ENCODE measurements around the gene LRGUK. TPM values are rescaled to one million over a fixed set of nuclear protein-coding genes. Genes with fewer than 3 reads are reported as not detected.

LRGUK gene
- polyA plus RNA-seq, 6 donors from 2014 or later: not detected

GRCh38 chr7:134246347-134246746 lies 119.2 kb downstream of the LRGUK start:
- Mint-ChIP-seq H3K27ac (no peak overlapping the region), H3K27me3 (peaks cover 0 to 9% (median 4%) of the 10 kb centered on the region in 3 donors), H3K4me3 (no peak overlapping the region), H3K4me1 (no peaks in the 10 kb centered on the region), H3K36me3 (no peaks in the 10 kb centered on the region), H3K9me3 (peaks cover 0 to 17% (median 8%) of the 10 kb centered on the region in 7 donors)
- no peak for DNase-seq
- no peak for ATAC-seq (ENCODE audit: low read depth in 2 of 2)

DNA sequence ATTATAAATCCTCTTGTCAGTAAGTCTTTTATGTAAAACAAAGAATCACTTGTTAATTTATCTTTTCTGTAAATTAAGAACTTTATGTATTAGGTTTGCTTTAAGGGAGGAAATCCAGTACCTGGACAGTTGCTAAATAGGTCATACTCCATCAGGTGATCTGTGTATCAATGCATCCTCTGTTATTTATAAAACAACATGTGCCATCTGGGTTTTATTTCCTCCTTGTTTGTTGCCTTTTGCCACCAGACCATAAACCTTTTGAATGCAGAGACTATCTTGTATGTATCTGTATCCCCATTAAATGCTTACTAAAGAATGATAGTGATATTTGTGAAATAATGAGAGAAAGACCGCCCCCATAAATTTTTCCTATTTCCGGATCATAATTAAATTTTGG lies 119.6 kb downstream of the LRGUK start:
- Mint-ChIP-seq H3K4me1 (no peaks in the 10 kb centered on the region), H3K9me3 (peaks cover 0 to 13% (median 6%) of the 10 kb centered on the region in 7 donors), H3K27ac (no peak overlapping the region), H3K27me3 (peaks cover 0 to 9% (median 4%) of the 10 kb centered on the region in 3 donors), H3K4me3 (no peak overlapping the region), H3K36me3 (no peaks in the 10 kb centered on the region)
- no peak for ATAC-seq (ENCODE audit: low read depth in 2 of 2)
- no peak for DNase-seq

DNA sequence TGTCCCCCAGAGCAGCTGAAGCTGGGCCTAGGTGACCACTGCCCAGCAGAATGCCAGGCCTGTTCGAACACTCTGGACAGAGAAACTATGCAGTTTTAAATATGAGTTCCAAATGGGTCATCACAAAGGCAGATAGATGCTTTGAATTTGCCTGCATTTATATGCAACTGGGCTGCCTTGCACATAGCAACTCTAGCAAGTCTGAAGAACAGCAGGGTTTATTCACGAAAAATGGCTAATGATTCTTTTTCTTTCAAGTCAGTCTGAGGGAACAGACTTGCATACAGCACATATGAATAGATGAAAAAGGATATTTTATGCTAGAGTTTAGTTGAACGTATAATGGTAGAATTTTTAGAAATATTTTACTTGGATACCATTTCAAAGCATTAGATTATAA lies 121.1 kb downstream of the LRGUK start:
- Mint-ChIP-seq H3K4me1 (no peaks in the 10 kb centered on the region), H3K4me3 (no peak overlapping the region), H3K36me3 (no peaks in the 10 kb centered on the region), H3K9me3 (peaks cover 0 to 7% (median 5%) of the 10 kb centered on the region in 7 donors), H3K27me3 (peaks cover 0 to 9% (median 4%) of the 10 kb centered on the region in 3 donors), H3K27ac (no peak overlapping the region)
- DNase-seq (no peak), ATAC-seq (ENCODE audit: low read depth in 2 of 2) (no peak)

GRCh38 chr7:134254311-134254710 lies 127.2 kb downstream of the LRGUK start:
- H3K4me1 Mint-ChIP-seq: no peaks in the 10 kb centered on the region
- H3K4me3 Mint-ChIP-seq: no peak overlapping the region
- H3K27ac Mint-ChIP-seq: no peak overlapping the region
- H3K27me3 Mint-ChIP-seq: peaks cover 5 to 13% (median 9%) of the 10 kb centered on the region in 3 donors
- ATAC-seq (ENCODE audit: low read depth in 2 of 2): no peak
- H3K9me3 Mint-ChIP-seq: peaks cover 0 to 5% (median 3%) of the 10 kb centered on the region in 7 donors
- DNase-seq: no peak
- H3K36me3 Mint-ChIP-seq: peaks cover 0 to 7% of the 10 kb centered on the region in 2 donors

GRCh38 chr7:134255814-134256213 lies 128.7 kb downstream of the LRGUK start:
- H3K27me3 Mint-ChIP-seq: peaks cover 6 to 8% (median 7%) of the 10 kb centered on the region in 3 donors
- ATAC-seq (ENCODE audit: low read depth in 2 of 2) (no peak), DNase-seq (no peak)
- H3K4me3 Mint-ChIP-seq: no peak overlapping the region
- H3K4me1 Mint-ChIP-seq: no peaks in the 10 kb centered on the region
- peaks cover 0 to 7% of the 10 kb centered on the region in 2 donors for H3K36me3 Mint-ChIP-seq
- no peak overlapping the region for H3K27ac Mint-ChIP-seq
- H3K9me3 Mint-ChIP-seq: peaks cover 0 to 5% (median 3%) of the 10 kb centered on the region in 7 donors

- ATAC-seq (ENCODE audit: low read depth in 2 of 2): no peak
- Mint-ChIP-seq H3K36me3 (peaks cover 0 to 9% of the 10 kb centered on the region in 2 donors), H3K27ac (no peak overlapping the region), H3K4me1 (no peaks in the 10 kb centered on the region), H3K27me3 (peaks cover 0 to 13% (median 8%) of the 10 kb centered on the region in 3 donors), H3K9me3 (peaks cover 8 to 21% (median 12%) of the 10 kb centered on the region in 7 donors), H3K4me3 (no peak overlapping the region)
- DNase-seq: no peak
Observed at GRCh38 chr7:134262322-134262721, 135.2 kb downstream of the LRGUK start.

GRCh38 chr7:134276951-134277350 lies 149.8 kb downstream of the LRGUK start:
- H3K27ac Mint-ChIP-seq: no peak overlapping the region

GRCh38 chr7:134278502-134279153 lies 151.5 kb downstream of the LRGUK start:
- DNase-seq (no peak), ATAC-seq (ENCODE audit: low read depth in 2 of 2) (no peak)
- Mint-ChIP-seq H3K4me3 (no peak overlapping the region), H3K27ac (peak overlapping the region in 1 of 6 donors; percentile 39), H3K27me3 (peaks cover 37 to 70% (median 60%) of the 10 kb centered on the region in 3 donors), H3K36me3 (no peaks in the 10 kb centered on the region), H3K4me1 (no peaks in the 10 kb centered on the region), H3K9me3 (peaks cover 0 to 3% (median 0%) of the 10 kb centered on the region in 7 donors)

More at GRCh38 chr7:134276951-134277350, 149.8 kb downstream of the LRGUK start:
- no peaks in the 10 kb centered on the region for H3K4me1 Mint-ChIP-seq
- ATAC-seq (ENCODE audit: low read depth in 2 of 2) (no peak), DNase-seq (no peak)
- H3K36me3 Mint-ChIP-seq: no peaks in the 10 kb centered on the region
- peaks cover 0 to 3% (median 0%) of the 10 kb centered on the region in 7 donors for H3K9me3 Mint-ChIP-seq
- peaks cover 38 to 66% (median 62%) of the 10 kb centered on the region in 3 donors for H3K27me3 Mint-ChIP-seq
- H3K4me3 Mint-ChIP-seq: no peak overlapping the region

GRCh38 chr7:134279336-134279735 lies 152.2 kb downstream of the LRGUK start:
- Mint-ChIP-seq H3K27me3 (peaks cover 42 to 74% (median 66%) of the 10 kb centered on the region in 3 donors), H3K4me3 (no peak overlapping the region)
- no peak for DNase-seq

DNA sequence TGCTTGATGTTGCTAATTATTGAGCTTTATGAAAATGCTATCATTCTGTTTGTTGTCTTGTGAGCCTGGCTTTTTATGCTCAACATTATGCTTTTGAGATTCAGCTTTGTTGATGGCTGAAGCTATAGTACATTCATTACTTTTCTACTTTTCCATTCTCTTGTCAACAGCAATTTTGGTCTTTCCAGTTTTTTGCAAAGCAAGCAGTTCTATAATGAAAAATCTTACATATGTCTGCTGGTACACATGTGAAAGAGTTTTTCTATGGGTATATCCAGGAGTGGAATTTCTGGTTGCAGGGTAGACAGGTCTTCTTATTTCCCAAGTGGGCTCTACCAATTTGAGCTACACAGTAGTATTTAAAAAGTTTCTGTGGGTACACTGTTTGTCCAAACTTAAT lies 152.8 kb downstream of the LRGUK start:
- Mint-ChIP-seq H3K4me3 (no peak overlapping the region), H3K4me1 (no peaks in the 10 kb centered on the region), H3K9me3 (peaks cover 0 to 3% (median 0%) of the 10 kb centered on the region in 7 donors), H3K36me3 (no peaks in the 10 kb centered on the region), H3K27ac (no peak overlapping the region), H3K27me3 (peaks cover 42 to 72% (median 65%) of the 10 kb centered on the region in 3 donors)
- ATAC-seq (ENCODE audit: low read depth in 2 of 2): no peak
- no peak for DNase-seq

More at GRCh38 chr7:134279336-134279735, 152.2 kb downstream of the LRGUK start:
- H3K36me3 Mint-ChIP-seq: no peaks in the 10 kb centered on the region
- peaks cover 0 to 3% (median 0%) of the 10 kb centered on the region in 7 donors for H3K9me3 Mint-ChIP-seq
- H3K27ac Mint-ChIP-seq: no peak overlapping the region
- no peak for ATAC-seq (ENCODE audit: low read depth in 2 of 2)
- no peaks in the 10 kb centered on the region for H3K4me1 Mint-ChIP-seq

- Mint-ChIP-seq H3K36me3 (no peaks in the 10 kb centered on the region), H3K4me3 (no peak overlapping the region), H3K9me3 (no peaks in the 10 kb centered on the region), H3K4me1 (no peaks in the 10 kb centered on the region), H3K27ac (no peak overlapping the region), H3K27me3 (peaks cover 42 to 67% (median 59%) of the 10 kb centered on the region in 3 donors)
- no peak for DNase-seq
- ATAC-seq (ENCODE audit: low read depth in 2 of 2): no peak
Observed at GRCh38 chr7:134280508-134280907, 153.4 kb downstream of the LRGUK start.

DNA sequence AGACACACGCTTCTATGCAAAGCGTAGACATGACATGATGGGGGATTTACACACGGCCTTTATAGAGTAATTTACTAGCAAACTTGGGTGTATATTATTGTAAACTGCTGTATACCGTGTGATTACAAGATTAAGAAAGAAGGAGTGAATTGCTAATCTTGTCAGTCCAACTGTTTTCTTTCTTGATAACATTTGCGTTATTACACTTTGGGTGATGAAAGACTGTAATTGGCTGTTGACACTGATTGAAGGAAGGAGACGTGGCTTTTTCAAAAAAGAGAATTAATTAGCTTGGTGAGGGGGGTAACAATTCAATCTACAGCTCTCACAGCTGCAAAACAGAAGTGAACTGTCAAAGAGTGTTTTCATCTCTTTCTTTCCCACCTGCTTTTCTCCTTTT lies 156.9 kb downstream of the LRGUK start:
- no peaks in the 10 kb centered on the region for H3K36me3 Mint-ChIP-seq

DNA sequence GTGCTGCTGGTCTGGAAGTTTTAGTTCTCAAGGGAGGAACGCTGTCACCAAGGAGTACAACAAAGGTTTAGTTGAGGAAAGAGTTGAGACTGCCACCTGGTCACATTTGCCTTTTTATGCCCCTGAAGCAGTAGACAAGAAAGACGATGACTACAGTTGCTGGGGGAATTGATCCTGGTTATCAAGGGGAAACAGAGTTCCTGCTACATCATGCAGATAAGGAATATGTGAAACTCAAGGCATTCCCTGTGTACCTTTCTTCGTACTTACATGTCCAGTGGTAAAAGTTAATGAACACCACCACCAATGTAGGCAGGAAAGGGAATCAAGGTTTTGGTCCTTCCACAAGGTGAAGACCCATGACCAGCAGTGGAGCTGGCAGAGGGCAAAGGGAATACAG lies 157.8 kb downstream of the LRGUK start:
- ATAC-seq (ENCODE audit: low read depth in 2 of 2): no peak

More for the DNA sequence above, 156.9 kb downstream of the LRGUK start:
- peaks cover 0 to 4% (median 3%) of the 10 kb centered on the region in 3 donors for H3K4me1 Mint-ChIP-seq
- H3K9me3 Mint-ChIP-seq: no peaks in the 10 kb centered on the region
- ATAC-seq (ENCODE audit: low read depth in 2 of 2) (no peak), DNase-seq (no peak)
- peaks cover 19 to 43% (median 38%) of the 10 kb centered on the region in 3 donors for H3K27me3 Mint-ChIP-seq
- no peak overlapping the region for H3K27ac Mint-ChIP-seq
- H3K4me3 Mint-ChIP-seq: peak overlapping the region in 1 of 8 donors; percentile 52

More for the DNA sequence above, 157.8 kb downstream of the LRGUK start:
- Mint-ChIP-seq H3K9me3 (no peaks in the 10 kb centered on the region), H3K27ac (no peak overlapping the region), H3K4me3 (no peak overlapping the region), H3K36me3 (no peaks in the 10 kb centered on the region), H3K27me3 (peaks cover 12 to 34% (median 29%) of the 10 kb centered on the region in 3 donors), H3K4me1 (peaks cover 0 to 4% (median 3%) of the 10 kb centered on the region in 3 donors)
- DNase-seq: no peak

Data from naive B cell (primary cell).